HCT116 (cell line): Measurements from ENCODE around the gene SSB.
"Not testable (repeated sequence)": the region's sequence is repeated elsewhere in the genome, so short reads cannot be mapped to it uniquely, and the experiment has no call there.

Source experiments
- CEBPB ChIP-seq: IDR thresholded peaks from 2 replicates; pipeline ENCODE4 v1.6.1; 2012; ENCODE audit warnings: low read depth
- EZH2 ChIP-seq: fragments of 200-600 bp; sonication (generic); IDR thresholded peaks from 2 replicates; pipeline ENCODE4 v1.6.1; 2017; ENCODE audit warnings: antibody characterized with exemption, mixed run types
- POLR2A ChIP-seq: IDR thresholded peaks from 2 replicates; pipeline ENCODE4 v1.7.0; 2011; ENCODE audit warnings: borderline replicate concordance; ENCODE audit not compliant: insufficient read depth, insufficient read length; ENCODE audit errors: extremely low read depth
- POLR2AphosphoS5 ChIP-seq: IDR thresholded peaks from 2 replicates; pipeline ENCODE4 v1.6.1; 2011; ENCODE audit warnings: mild to moderate bottlenecking, low read depth, low read length, moderate library complexity
- RAD21 ChIP-seq: IDR thresholded peaks from 2 replicates; pipeline ENCODE4 v1.6.1; 2012; ENCODE audit warnings: low read depth, mild to moderate bottlenecking
- TF ChIP-seq, protein P1 (sequence below), 3 experiments: fragments of 200-600 bp in 1 of 3; sonication (generic) in 1 of 3; IDR thresholded peaks in 2 of 3; conservative IDR thresholded peaks in 1 of 3; 2 replicates each; pipeline ENCODE4 v1.5.1; 2012 to 2017; ENCODE audit warnings: low read depth in 2 of 3, low read length in 2 of 3, antibody characterized with exemption in 1 of 3, borderline replicate concordance in 1 of 3, control low read depth in 1 of 3, mild to moderate bottlenecking in 1 of 3, mixed read lengths in 1 of 3, mixed run types in 1 of 3, moderate library complexity in 1 of 3; ENCODE audit not compliant: insufficient read depth in 1 of 3

- TF ChIP-seq EZH2, POLR2AphosphoS5, POLR2A, RAD21, CEBPB: not testable (repeated sequence)
- TF ChIP-seq, protein P1, sequence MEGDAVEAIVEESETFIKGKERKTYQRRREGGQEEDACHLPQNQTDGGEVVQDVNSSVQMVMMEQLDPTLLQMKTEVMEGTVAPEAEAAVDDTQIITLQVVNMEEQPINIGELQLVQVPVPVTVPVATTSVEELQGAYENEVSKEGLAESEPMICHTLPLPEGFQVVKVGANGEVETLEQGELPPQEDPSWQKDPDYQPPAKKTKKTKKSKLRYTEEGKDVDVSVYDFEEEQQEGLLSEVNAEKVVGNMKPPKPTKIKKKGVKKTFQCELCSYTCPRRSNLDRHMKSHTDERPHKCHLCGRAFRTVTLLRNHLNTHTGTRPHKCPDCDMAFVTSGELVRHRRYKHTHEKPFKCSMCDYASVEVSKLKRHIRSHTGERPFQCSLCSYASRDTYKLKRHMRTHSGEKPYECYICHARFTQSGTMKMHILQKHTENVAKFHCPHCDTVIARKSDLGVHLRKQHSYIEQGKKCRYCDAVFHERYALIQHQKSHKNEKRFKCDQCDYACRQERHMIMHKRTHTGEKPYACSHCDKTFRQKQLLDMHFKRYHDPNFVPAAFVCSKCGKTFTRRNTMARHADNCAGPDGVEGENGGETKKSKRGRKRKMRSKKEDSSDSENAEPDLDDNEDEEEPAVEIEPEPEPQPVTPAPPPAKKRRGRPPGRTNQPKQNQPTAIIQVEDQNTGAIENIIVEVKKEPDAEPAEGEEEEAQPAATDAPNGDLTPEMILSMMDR (IDR thresholded peaks at IDR 0.05 in 2 of 3, conservative IDR thresholded peaks at IDR 0.05 in 1 of 3; ENCODE audit: borderline replicate concordance in 1 of 3, insufficient read depth in 1 of 3, low read depth in 2 of 3, low read length in 2 of 3): not testable (repeated sequence)
Observed at GRCh38 chr2:169760798-169761197, 37.9 kb upstream of the SSB start.
